Measurements from ENCODE around the gene NFAM1.

DNA sequence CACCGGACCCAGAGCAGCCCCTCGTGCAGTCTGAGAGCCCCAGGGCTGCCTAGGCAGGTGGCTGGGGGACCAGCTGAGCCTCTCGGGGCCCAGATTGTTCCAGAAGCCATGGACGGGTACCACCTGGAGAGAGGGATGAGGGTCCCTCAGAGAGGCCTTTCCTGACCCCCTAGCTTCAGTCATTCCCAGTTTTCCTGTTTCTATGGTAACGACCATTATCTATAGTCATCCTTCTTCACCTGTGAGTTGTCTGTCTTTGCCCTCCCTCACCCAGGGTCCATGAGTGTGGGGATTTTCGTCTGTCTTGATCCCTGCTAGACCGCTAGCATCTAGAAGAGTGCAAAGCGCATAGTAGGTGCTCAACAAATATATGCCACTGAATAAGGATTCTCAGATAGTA is 85.5 kb downstream of the NFAM1 start:
- TF ChIP-seq, protein P1, sequence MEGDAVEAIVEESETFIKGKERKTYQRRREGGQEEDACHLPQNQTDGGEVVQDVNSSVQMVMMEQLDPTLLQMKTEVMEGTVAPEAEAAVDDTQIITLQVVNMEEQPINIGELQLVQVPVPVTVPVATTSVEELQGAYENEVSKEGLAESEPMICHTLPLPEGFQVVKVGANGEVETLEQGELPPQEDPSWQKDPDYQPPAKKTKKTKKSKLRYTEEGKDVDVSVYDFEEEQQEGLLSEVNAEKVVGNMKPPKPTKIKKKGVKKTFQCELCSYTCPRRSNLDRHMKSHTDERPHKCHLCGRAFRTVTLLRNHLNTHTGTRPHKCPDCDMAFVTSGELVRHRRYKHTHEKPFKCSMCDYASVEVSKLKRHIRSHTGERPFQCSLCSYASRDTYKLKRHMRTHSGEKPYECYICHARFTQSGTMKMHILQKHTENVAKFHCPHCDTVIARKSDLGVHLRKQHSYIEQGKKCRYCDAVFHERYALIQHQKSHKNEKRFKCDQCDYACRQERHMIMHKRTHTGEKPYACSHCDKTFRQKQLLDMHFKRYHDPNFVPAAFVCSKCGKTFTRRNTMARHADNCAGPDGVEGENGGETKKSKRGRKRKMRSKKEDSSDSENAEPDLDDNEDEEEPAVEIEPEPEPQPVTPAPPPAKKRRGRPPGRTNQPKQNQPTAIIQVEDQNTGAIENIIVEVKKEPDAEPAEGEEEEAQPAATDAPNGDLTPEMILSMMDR (IDR thresholded peaks at IDR 0.05), result no peak
- TF ChIP-seq ZFX (IDR thresholded peaks at IDR 0.05; ENCODE audit: borderline replicate concordance), result no peak

Measured in 22Rv1 (cell line).